GM12801 (cell line): Measurements from ENCODE around the gene LRP10.

Experiments
- TF ChIP-seq, protein P1 (sequence below): IDR thresholded peaks from one replicate; pipeline ENCODE4 v1.5.1; 2011; ENCODE audit warnings: control low read depth; ENCODE audit not compliant: insufficient read length; ENCODE audit errors: extremely low read depth

LRP10 gene

DNA sequence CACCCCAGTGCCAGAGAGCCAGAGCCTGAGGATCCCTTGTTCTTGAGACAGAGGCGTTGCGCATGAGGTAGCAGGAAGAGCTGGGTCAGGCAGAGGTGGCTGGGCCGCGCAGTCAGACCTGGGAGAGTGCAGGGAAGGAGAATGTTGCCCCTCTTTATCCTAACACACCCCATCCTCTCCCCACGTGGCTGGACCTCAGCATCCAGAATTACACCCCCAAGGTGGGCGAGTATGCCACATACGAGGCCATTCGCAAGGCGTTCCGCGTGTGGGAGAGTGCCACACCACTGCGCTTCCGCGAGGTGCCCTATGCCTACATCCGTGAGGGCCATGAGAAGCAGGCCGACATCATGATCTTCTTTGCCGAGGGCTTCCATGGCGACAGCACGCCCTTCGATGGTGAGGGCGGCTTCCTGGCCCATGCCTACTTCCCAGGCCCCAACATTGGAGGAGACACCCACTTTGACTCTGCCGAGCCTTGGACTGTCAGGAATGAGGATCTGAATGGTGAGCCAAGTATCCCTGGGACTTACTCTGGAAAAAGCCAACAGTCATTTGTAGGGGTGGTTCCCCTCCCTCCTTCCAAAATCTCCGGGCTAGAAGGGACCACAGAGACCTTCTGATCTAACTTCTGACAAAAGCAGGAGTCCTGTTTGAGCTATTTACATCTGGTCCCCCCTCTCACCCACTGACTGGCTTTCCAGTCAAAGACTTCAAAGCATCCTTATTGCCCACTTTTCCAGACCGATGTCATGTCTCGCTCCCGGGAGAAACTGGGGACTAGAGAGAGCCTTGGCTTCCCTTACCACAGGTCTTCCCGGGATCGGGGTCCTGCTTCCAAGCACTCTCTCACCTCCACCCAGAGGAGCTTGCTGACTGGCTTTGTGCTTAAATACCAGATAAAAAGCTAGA lies 29.1 kb upstream of the LRP10 start:
- TF ChIP-seq, protein P1, sequence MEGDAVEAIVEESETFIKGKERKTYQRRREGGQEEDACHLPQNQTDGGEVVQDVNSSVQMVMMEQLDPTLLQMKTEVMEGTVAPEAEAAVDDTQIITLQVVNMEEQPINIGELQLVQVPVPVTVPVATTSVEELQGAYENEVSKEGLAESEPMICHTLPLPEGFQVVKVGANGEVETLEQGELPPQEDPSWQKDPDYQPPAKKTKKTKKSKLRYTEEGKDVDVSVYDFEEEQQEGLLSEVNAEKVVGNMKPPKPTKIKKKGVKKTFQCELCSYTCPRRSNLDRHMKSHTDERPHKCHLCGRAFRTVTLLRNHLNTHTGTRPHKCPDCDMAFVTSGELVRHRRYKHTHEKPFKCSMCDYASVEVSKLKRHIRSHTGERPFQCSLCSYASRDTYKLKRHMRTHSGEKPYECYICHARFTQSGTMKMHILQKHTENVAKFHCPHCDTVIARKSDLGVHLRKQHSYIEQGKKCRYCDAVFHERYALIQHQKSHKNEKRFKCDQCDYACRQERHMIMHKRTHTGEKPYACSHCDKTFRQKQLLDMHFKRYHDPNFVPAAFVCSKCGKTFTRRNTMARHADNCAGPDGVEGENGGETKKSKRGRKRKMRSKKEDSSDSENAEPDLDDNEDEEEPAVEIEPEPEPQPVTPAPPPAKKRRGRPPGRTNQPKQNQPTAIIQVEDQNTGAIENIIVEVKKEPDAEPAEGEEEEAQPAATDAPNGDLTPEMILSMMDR = no peak

DNA sequence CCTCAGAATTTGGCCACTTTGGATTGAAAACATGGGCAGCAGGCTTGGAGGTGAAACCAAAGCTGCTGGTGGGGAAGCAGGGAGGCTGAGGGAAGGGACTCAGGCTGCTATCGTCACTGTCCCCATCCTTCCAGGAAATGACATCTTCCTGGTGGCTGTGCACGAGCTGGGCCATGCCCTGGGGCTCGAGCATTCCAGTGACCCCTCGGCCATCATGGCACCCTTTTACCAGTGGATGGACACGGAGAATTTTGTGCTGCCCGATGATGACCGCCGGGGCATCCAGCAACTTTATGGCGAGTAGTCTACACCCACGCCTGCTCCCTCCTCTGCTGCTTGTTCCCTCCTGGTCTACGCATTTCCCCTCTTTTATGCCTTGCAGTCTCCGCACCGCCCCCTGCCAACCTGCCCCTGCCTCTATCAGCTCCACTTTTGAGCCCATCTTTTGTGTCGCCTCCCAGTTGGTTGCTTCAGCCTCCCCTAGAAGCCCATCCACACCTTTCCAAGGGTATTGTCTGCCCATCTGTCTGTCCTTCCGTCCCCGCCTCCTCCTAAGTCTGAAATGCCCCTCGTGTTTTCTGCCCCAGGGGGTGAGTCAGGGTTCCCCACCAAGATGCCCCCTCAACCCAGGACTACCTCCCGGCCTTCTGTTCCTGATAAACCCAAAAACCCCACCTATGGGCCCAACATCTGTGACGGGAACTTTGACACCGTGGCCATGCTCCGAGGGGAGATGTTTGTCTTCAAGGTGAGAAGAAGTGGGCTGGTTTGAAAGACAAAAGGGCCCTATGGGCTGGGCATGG lies 28.2 kb upstream of the LRP10 start:
- TF ChIP-seq, protein P1 = no peak

- TF ChIP-seq, protein P1 = no peak
These were observed 27.1 kb upstream of the LRP10 start for GRCh38 chr14:22844221-22845102.

DNA sequence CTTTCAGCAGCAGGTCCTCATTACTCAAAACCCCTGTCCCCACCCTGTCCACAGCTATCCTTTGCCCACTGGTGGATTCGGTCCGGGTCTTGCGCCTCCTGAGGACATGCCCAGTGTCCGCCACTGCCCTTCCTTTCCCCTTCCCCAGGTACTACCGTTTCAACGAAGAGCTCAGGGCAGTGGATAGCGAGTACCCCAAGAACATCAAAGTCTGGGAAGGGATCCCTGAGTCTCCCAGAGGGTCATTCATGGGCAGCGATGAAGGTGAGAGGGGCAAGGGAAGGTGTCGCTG lies 26.5 kb upstream of the LRP10 start:
- TF ChIP-seq, protein P1 = no peak

DNA sequence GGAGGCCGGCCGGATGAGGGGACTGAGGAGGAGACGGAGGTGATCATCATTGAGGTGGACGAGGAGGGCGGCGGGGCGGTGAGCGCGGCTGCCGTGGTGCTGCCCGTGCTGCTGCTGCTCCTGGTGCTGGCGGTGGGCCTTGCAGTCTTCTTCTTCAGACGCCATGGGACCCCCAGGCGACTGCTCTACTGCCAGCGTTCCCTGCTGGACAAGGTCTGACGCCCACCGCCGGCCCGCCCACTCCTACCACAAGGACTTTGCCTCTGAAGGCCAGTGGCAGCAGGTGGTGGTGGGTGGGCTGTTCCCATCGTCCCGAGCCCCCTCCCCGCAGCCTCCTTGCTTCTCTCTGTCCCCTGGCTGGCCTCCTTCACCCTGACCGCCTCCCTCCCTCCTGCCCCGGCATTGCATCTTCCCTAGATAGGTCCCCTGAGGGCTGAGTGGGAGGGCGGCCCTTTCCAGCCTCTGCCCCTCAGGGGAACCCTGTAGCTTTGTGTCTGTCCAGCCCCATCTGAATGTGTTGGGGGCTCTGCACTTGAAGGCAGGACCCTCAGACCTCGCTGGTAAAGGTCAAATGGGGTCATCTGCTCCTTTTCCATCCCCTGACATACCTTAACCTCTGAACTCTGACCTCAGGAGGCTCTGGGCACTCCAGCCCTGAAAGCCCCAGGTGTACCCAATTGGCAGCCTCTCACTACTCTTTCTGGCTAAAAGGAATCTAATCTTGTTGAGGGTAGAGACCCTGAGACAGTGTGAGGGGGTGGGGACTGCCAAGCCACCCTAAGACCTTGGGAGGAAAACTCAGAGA lies 25.5 kb upstream of the LRP10 start:
- TF ChIP-seq, protein P1 = no peak

DNA sequence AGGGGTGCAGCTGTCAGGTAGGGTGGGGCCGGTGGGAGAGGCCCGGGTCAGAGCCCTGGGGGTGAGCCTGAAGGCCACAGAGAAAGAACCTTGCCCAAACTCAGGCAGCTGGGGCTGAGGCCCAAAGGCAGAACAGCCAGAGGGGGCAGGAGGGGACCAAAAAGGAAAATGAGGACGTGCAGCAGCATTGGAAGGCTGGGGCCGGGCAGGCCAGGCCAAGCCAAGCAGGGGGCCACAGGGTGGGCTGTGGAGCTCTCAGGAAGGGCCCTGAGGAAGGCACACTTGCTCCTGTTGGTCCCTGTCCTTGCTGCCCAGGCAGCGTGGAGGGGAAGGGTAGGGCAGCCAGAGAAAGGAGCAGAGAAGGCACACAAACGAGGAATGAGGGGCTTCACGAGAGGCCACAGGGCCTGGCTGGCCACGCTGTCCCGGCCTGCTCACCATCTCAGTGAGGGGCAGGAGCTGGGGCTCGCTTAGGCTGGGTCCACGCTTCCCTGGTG lies 24.7 kb upstream of the LRP10 start:
- TF ChIP-seq, protein P1 = no peak
